GM19372 (cell line): ENCODE data around the gene COPG2.
"Not testable (repeated sequence)": the region's sequence is repeated elsewhere in the genome, so short reads cannot be mapped to it uniquely, and the experiment has no call there.

ENCODE experiments used
- ATAC-seq: cut with Tn5 transposase; IDR thresholded peaks from one replicate; pipeline ENCODE4 v1.9.1; 2021; ENCODE audit warnings: mild to moderate bottlenecking, low read depth, moderate library complexity; ENCODE audit not compliant: unreplicated experiment

The COPG2 gene

DNA sequence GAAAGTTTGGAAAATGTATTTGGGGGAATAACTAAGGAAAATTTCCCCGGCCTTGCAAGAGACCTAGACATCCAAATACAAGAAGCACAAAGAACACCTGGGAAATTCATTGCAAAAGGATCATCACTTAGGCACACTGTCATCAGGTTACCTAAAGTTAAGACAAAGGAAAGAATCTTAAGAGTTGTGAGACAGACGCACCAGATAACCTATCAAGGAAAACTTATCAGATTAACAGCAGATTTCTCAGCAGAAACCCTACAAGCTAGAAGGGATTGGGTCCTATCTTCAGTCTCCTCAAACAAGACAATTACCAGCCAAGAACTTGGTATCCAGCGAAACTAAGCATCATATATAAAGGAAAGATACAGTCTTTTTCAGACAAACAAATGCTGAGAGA lies 93.4 kb downstream of the COPG2 start:
- ATAC-seq: not testable (repeated sequence)

DNA sequence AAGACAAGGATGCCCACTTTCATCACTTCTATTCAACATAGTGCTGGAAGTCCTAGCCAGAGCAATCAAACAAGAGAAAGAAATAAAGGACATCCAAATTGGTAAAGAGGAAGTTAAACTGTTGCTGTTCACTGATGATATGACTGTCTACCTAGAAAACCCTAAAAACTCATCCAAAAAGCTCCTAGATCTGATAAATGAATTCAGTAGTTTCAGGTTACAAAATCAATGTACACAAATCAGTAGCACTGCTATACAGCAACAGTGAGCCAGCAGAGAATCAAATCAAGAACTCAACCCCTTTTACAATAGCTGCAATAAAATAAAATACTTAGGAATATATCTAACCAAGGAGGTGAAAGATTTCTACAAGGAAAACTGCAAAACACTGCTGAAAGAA lies 98.4 kb downstream of the COPG2 start:
- not testable (repeated sequence) for ATAC-seq

DNA sequence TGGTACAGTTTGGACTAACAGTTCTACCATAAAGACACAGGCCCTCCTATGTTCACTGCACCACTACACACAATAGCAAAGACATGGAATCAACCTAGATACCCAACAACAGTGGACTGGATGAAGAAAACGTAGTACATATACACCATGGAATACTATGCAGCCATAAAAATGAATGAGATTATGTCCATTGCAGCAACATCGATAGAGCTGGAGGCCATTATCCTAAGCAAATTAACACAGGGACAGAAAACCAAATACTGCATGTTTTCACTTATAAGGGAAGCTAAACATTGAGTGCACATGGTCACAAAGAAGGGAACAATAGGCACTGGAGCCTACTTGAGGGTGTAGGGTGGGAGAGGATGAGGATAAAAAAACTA lies 101.7 kb downstream of the COPG2 start:
- ATAC-seq: no peak

DNA sequence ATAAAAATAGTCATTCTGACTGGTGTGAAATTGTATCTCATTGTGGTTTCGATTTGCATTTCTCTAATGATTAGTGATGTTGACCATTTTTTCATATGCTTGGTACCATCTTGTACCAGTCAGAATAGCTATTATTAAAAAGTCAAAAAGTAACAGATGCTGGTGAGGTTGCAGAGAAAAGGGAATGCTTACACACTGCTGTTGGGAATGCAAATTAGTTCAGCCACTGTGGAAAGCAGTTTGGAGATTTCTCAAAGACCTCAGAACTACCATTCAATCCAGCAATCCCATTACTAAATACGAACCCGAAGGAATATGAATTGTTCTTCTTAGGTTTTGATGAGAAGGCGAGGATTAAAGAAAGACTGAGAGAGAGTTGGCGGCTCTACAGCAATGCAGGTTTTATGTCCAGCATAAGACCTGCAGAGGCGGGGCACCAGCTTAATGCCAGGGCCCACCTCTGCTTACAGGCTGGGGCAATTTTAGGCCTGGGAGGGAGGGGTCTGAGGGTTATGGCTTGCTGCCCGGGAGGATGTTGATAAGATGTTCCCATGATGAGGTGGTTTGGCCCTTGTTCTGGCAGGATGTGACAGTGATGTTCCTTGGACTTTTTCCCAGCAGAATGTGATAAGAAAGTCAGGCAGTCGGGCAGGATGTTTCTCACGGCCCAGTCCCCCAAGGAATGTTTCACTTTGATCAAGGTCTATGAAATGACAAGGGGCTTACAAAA lies 102.2 kb downstream of the COPG2 start:
- no peak for ATAC-seq

DNA sequence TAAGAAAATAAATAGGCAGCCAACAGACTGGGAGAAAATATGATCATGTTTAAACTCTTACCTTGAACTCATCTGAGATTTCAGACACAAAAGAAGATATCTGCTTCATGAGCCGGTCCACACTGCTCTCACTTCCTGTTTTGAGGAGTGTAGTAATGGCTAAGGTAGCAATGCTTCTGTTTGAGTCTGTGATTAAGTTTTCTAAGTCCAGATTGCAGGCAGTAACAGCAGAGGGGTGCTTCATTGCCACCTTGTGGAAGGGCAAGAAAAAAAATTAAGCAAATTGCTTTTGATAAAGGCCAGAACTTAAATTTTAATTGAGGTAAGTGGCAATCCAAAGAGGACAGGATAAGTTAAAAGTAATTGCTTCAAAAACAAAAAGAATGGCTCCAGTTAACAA lies 107.6 kb downstream of the COPG2 start:
- no peak for ATAC-seq

DNA sequence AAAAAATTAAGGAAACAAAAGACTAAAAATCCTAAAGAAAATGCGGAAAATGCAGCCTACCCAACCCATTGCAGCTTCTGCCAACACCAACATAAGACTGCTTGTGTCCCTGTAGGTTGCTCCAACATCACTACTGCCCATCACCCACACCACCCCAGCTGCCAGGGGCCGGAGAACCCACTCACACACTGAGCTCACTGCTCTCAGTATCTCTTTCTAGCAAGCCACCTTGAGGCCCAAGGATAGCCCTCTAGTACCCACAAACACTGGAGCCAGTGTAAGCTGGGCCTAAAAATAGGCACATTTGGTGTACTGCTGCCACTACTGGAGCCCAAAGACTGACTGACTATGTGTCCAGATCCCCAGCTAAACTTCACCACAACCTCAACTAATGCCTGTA lies 109.4 kb downstream of the COPG2 start:
- ATAC-seq: no peak

DNA sequence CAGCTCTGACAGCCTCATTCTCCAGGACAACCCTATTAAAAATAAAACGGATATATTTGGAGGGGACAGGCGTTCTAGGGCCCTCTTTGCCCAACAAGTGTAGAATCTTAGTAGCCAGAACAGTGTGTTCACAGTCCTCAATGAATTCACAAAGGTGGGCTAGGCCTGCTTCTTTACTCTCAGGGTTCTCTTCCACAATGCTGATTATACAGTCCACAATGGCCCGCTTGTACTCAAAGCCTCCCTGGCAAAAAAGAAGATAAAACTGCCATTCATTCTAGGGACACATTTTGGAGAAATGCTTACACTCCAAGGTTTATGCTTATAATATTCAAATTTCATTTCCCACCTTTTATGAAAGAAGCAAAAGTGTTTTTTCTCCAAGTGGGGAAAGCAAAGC lies 114.1 kb downstream of the COPG2 start:
- no peak for ATAC-seq

DNA sequence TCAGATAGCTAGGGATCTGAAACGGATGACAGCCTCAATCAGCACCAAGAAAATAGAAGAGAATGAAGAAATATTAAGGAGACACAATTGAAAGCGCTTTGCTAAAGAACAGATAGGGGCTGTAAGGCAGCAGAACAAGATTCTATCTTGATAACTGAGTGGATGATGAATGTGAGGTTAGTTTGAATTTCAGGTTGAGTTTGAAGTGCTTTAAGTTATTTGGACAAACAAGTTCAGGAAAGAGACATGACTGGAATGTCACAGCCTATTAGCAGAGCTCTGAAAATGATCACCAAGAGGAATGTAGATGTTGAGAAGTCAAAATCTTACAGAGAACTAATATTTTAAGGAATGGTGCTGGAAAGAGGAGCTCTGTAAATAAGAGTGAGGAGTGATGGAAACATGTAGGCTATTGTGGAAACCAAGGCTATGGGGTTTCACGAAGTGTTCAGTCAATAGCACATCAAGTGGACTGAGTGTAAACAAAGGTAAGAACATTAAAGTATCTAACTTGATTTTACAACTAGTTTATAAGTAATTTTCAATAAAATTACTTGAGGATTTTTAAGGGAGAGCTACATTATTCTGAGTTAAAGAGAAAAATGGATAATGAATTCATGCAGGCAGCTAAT lies 115.0 kb downstream of the COPG2 start:
- ATAC-seq: no peak

DNA sequence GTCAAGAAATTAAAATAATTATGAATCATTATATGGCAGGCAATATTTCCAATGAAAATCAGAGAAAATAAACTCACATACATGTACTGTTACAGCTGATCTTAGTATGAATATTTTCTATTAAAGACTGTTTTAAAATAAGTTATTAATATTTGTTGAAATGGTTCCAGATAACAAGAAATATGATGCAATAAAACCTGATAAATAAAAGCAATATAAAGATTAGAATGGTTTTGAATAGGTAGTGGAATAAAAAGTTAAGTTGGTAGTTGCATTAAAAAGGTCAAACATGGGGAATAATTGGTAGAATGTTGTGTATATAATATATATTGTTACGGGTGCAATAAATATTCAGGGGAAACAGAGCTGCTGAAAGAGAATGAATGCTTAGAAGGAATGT lies 124.2 kb downstream of the COPG2 start:
- no peak for ATAC-seq

DNA sequence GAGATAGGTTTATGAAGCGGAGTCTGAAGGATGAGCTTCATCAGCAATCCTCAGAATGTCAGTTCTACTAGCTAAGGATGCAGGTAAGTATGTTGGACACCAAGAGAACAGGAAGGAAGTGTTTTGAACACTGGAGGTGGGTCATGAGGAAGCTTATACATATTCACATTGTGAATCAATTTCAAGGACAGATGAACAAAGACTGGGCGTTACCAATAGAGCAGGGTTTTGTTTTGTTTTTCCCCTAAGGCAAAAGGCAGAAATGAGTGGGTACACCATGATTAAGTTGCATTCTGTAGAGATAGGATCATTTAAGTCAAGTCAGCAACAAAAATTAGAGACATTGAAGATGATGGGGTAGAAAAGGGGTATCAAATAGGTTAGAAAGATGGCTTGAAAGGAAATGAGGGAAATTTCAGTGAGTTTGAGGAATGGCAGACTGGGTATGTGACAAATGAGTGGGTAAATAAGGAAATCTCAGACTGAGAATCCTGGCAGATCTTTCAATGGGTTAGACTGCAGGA lies 125.0 kb downstream of the COPG2 start:
- ATAC-seq: no peak

DNA sequence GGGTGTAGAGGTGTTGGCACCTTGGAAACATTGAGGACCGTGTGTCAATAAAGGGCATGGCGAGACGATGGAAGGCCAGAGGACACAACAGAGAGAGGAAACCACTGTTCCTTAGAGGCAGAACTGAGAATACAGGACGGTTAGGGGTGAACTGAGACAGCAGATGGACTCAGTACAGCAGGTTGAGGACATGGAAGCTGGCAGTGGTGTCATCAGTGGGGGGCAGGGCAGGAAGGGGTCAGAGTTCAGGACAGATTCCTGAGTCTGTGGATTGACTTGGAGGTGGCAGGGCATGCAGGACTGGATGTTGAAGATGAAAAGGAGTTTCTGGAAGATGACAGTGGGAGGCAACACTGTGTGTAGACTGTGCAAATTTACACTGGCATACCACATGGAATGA lies 126.3 kb downstream of the COPG2 start:
- not testable (repeated sequence) for ATAC-seq

DNA sequence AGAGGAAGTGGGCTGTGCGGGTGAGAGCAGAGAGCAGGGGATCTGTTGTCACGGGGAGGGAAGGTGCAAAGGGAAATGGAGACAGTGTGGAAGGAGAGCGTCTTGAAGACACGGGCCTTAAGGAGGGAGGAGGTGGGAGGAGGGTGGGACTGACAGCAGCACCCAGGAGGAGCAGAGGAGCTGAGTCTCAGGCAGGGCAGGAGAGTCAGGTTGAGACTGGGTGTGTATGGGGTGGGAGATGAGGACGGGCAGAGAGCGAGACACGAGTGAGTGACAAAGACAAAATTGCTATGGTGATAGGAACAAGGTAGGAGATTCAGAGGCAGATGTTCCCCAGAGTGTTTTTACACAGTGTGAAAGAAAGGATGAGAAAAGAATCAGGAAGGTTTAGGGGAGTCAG lies 127.3 kb downstream of the COPG2 start:
- not testable (repeated sequence) for ATAC-seq

DNA sequence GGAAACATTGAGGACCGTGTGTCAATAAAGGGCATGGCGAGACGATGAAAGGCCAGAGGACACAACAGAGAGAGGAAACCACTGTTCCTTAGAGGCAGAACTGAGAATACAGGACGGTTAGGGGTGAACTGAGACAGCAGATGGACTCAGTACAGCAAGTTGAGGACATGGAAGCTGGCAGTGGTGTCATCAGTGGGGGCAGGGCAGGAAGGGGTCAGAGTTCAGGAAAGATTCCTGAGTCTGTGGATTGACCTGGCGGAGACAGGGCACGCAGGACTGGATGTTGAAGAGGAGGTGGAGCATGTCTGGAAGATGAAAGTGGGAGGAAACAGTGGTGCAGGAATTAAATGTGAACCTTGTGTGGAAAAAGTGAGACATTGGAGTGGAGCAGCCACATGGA lies 130.7 kb downstream of the COPG2 start:
- ATAC-seq: not testable (repeated sequence)

DNA sequence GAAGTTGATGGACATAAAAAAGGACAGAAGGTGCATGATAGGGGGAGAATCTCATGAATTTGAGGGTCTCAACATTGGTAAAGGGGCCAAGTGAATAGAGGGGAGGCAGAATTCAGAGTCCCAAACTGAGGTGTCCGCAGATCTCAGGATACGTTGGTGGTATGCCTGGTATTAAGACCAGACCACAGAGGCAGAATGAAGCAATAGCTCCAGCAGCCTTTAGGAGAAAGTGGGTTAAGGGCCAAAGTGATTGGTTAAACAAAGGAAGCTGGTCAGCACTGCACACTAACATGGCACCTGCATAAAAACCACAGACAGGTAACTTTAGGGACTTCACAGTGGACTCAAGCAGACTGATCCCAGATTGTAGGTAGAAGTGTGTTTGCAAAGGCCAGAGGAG lies 139.1 kb downstream of the COPG2 start:
- ATAC-seq: no peak

DNA sequence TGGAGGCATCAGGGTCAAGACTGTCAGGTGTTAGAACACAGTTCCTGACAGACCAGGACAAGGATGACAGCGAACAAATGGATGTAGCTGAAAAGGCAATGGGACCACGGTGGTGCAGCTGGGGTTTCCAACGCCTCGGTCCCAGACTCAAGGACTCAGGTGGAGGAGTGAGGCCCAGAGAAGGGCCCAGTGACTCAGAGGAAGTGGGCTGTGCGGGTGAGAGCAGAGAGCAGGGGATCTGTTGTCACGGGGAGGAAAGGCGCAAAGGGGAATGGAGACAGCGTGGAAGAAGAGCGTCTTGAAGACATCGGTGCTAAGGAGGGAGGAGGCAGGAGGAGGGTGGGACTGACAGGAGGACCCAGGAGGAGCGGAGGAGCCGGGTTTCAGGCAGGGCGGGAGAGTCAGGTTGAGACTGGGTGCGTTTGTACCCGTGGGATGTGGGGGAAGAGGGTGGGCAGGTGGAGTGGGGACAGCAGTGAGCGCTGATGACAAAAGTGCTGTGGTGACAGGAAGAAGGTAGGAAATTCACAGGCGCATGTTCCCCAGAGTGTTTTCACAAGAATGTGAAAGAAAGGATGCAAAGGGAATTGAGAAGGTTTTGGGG lies 140.7 kb downstream of the COPG2 start:
- ATAC-seq: not testable (repeated sequence)

DNA sequence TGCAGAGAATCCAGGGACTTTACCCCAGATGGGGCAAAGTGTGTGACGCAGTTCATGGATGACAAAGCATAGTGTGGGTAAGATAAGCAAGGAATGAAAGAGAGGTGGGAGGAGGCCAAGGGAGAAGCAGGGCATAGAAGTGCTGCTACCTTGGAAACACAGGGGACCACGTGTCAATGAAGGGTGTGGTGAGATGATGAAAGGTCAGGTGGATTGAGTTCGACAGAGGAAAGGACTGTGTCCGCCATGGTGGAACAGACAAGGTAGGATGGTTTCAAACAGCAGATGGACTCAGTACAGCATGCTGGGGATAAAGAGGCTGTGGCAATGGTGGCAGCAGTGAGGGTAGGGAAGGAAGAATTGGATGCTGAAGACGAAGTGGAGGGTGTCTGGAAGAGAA lies 143.9 kb downstream of the COPG2 start:
- ATAC-seq: no peak

DNA sequence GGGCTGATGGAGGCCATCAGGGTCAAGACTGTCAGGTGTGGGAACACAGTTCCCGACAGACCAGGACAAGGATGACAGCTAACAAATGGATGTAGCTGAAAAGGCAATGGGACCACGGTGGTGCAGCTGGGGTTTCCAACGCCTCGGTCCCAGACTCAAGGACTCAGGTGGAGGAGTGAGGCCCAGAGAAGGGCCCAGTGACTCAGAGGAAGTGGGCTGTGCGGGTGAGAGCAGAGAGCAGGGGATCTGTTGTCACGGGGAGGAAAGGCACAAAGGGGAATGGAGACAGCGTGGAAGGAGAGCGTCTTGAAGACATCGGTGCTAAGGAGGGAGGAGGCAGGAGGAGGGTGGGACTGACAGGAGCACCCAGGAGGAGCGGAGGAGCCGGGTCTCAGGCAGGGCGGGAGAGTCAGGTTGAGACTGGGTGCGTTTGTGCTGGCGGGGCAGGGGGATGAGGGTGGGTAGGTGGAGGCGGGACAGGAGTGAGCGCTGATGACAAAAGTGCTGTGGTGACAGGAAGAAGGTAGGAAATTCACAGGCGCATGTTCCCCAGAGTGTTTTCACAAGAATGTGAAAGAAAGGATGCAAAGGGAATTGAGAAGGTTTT lies 144.9 kb downstream of the COPG2 start:
- ATAC-seq: not testable (repeated sequence)

DNA sequence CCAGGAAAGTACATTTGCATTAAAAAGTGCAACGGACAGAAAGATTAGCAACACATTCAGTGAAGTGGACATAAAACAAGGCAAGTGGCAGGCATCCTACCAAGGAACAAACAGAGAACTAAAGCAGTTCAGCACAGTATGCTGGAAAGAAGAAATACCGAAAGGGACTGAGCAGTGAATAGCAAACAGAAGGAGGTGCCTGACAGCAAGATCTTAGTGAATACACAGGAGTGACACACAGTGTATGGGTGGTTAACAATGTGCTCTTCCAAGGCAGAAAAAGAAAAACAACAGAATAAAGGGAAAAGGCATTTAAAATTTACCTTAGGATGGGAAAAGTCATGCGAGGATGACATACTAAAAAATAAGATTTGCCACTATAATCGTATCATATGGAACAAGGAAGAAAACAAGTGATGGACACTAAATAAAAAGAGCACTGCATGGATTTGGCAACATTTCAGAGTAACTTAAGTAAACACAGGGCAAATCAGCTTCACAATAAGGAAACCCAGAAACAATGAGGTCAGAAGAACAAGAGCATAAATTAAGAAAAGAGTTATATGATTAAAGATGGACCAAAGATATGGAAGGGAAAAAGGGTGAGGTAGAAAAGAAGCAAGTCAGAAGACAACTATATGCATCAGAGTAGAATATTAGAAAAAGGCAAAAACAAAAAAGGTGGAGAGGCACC lies 147.1 kb downstream of the COPG2 start:
- ATAC-seq: no peak

DNA sequence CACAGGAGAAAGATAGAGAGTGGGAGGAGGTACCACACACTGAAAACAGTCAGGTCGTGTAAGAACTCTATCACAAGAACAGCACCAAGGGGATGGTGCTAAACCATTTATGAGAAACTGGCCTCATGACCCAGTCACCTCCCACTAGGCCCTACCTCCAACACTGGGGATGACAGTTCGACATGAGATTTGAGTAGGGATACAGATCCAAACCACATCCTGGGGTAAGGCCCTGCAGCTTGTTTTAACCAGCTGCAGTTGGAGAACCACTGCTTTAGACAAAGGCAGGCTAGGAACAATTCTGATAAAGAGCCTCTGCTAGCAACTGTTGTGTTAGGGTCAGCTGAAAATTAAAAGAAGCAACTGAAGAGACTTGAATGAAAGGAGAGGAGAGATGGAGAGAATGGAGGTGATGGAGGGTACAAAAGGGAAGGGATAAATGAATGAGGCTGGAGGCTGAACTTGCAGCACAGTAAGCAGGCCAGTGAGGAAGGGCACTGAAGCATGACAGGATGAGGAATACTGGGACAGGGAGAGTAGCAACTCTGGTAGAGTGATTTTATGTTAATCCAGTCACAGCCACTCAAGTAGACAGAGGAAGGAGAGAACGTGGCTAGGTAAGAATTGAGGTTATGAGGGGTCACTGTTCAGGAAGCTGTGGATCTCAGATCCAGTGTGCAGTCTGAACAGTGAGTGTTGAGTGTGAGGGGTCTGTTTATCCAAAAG lies 153.1 kb downstream of the COPG2 start:
- ATAC-seq: no peak

DNA sequence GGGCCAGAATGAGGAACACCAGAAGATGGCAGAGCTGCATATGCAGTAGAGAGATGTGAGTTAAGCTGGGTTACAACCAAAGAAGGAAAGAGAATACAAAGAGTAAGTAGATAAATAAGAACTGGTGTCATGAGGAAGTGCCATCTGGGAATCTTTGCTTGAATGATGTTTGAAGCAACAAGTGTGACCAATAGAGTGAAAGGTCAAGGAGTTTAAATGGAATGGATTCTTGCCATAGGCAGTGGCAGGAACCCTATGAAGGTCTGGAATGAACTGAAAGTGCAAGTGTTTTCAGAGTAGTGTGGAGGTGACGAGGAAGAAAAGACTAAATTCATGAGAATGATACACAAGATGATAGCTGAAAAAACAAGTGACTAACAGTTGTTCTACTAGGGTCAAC lies 155.1 kb downstream of the COPG2 start:
- no peak for ATAC-seq
